HG02852 (cell line): ENCODE results near the gene GRIFIN.

Experiments used
- ATAC-seq: cut with Tn5 transposase; IDR thresholded peaks from one replicate; pipeline ENCODE4 v1.9.1; 2021; ENCODE audit warnings: mild to moderate bottlenecking, moderate library complexity; ENCODE audit not compliant: unreplicated experiment

GRIFIN gene

GRCh38 chr7:2476298-2476697, at the start of gene GRIFIN:
Gene GRIFIN, minus strand, starts transcription at chr7:2476398. Its CDS starts 15 bp downstream, at chr7:2476383.
- no peak for ATAC-seq

GRCh38 chr7:2524808-2525657, 48.8 kb upstream of the GRIFIN start:
- ATAC-seq = no peak

DNA sequence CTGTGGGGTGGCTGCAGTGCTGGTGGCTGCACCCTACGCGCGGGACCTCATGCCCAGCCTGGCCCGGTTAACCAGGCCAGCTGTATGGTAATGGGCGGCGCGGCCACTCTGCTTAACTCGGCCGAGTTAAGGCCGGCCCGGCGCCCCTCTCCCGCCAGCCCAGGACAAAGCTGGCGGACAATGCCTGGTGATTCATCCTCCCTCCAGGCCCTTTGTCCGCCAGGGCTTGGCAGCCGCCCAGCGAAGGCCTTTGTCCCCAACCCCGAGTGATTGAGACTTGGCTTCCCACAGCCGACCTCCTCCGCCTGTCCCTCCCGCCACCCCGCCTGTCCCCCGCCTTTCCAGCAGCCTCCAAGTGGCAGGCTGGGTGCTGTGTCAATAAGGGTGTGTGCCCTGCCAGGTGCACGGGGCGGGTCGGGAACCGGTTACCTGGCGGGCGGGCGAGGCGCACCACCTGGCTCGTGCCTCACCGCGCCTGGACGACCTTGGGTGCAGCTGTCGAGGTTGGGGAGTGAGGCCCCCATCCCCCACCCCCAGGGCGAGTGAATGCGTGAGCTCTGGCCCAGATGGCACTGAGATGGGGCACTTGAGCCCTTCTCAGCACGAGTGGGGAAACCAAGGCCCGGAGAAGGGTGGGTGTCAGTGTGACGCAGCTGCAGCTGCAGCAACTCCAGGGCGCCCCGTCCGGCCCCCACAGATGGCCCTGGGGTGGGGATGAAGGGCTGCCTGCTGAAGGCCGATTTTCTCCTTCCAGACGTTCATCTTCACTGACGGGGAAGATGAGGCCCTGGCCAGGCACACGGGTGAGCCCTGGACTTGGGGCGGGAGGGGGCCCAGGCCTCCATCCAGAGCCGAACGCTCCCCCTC, 48.0 kb upstream of the GRIFIN start:
- ATAC-seq = no peak

- ATAC-seq = no peak
Observed at GRCh38 chr7:2523461-2523936, 47.3 kb upstream of the GRIFIN start.

DNA sequence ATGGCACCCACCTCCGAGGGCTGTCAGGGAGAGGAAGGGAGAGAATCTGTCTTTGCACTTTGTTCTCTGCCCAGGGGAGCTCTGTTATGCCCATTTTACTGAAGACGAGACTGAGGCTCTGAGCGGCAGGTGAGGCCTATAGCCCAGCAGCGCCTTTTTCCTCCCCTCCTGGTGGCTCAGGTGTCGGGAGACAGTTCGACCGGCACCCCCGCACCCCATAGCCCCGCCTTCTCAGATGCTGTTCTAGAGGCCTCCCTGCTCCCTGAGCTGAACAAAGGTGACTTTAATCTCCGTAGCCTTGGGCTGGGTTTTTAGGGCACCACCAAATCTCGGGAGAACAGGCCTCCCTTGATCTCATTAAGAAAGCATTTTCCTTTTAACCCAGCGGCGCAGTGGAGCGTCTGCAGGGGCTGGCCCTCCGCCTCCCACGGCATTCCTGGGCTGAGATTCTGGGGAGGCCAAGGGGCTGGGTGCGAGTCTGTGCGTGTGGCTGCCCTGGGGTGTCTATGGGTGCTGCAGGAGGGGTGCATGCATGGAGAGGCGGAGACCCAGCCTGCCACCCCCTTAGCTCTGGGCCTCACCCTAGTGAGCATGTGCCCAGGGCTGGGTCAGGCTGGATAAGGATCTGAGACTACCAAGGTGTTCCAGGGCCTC, 46.7 kb upstream of the GRIFIN start:
- ATAC-seq = no peak

DNA sequence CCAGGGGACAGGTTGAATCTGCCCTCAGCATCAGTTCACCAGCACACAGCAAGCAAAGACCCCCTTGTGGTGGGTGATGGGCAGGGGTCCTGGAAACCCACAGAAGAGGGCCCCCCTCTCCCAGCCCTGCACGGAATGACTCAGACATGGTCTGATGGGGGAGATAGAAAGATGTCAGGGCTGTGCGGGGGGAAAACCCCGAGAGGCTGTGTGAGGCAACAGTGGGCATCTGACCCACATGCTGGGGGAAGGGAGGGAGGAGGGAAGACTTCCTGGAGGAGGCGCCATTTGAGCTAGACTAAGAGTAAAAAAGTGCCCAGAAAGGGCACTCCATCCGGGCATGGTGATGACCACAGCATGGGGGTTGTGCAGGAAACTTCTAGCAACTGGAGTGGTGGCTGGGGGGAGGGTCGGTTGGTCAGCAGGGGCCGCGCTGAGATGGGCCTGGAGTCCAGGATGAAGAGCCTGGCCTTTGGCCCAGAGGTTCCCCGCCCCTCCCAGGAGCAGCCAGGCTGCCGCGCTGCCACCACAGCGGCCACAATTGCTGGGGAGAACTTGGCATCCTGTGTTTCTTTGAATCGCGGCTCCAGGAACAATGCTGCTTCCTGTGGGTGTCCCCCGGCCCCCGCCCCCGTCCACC, 45.9 kb upstream of the GRIFIN start:
- no peak for ATAC-seq

DNA sequence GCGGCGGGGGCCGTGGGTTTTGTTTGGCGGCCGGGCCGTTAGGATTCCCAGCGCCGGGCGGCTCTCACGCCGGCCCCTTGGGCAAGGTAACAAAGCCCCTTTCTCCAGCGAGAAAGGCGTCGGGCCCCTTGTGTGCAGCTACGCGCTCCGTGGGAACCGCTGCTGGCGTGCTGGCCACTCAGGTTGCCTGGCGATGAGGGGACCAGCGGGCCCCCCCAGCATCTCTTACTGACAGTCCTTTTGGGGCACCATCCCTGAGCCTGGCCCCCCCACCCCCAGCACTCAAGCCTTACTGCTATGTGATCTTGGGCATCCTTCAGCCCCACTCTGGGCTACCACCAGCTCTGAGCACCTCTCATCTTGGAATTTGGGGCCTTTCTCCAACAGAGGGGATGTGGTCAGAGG, 45.1 kb upstream of the GRIFIN start:
- ATAC-seq = no peak

DNA sequence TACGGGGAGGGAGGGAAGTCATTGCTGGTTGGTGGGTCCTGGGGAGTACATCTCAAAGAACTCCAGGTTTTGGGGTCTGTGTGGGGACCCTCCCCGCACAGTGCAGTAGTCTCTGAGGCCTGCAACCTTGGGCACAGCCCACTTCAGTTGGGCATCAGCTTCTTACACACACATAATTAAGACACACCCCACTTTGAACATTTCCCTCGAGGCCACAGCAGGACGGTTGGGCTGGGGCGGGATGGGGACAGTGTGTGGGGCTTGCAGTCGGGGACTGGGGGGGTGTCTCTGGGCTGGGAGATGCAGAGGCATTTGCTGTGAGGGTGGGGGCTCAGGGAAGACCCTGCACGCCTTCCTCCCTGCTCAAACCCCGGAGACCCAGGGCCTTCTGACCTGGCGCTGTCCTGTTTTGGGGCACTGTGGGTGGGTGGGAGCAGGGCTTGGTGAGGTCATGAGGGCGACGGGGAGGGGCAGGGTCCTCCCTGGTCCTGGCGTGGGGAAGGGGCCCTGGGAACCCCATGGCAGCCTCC, 44.6 kb upstream of the GRIFIN start:
- no peak for ATAC-seq

GRCh38 chr7:2520131-2520760, 44.0 kb upstream of the GRIFIN start:
- no peak for ATAC-seq

GRCh38 chr7:2519119-2519930, 43.1 kb upstream of the GRIFIN start, which contains the start of gene LFNG:
Gene LFNG, plus strand, starts transcription at chr7:2519774. Its CDS starts 88 bp downstream, at chr7:2519862.
- peak; percentile 86 for ATAC-seq

GRCh38 chr7:2518737-2519118, 42.5 kb upstream of the GRIFIN start:
- ATAC-seq = no peak

GRCh38 chr7:2517678-2518507, 41.7 kb upstream of the GRIFIN start:
- no peak for ATAC-seq

GRCh38 chr7:2517026-2517425, 40.8 kb upstream of the GRIFIN start:
- no peak for ATAC-seq

DNA sequence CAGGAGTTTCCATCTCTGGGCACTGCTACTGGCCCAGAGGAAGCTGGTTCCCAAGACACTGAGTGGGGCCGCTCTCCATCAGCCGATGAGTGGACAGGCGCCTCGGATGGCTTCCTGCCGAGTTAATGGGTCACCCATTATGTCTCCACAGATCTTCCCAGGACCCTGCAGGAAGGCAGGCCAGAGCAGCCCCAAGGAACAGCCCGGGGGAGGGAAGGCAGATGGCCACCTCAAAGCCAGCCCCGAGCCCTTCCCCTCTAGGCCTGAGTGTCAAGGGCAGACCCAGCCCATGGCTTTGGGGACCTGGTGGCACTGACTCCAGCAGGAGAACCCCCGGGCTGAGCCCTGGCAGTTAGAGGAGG, 40.0 kb upstream of the GRIFIN start:
- no peak for ATAC-seq

GRCh38 chr7:2515424-2516193, 39.4 kb upstream of the GRIFIN start:
- ATAC-seq = no peak

DNA sequence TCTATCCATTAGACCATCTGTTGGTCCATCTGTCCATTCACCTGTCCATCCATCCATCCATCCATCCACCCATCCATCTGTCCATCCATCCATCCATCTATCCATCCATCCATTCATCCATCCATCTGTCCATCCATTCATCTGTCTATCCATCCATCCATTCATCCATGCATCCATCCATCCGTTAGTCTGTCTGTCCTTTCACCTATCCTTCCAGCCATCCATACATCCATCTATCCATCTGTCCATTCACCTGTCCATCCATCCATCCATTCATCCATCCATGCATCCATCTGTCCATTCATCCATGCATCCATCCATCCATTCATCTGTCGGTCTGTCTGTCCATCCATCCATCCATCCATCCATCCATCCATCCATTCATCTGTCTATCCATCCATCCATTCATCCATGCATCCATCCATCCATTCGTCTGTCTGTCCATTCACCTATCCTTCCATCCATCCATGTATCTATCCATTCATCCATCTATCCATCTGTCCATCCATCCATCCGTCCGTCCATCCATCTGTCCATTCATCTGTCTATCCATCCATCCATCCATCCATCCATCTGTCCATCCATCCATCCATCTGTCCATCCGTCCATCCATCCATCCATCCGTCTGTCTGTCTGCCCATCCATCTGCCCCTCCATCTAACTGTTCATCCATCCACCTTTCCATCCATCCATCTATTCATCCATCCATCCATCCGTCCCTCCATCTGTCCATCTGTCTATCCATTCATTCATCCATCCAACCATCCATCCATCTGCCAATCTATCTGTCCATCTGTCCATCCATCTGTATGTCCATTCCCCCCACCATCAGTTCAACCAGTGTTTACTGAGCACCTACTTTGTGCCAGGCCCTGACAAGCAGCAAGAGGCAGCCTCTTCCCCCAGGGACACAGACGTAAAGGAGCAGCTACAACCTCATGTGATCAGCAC, 38.5 kb upstream of the GRIFIN start:
- ATAC-seq = no peak
